ENCODE results near the gene ARMH1. TPM values are rescaled to one million over a fixed set of nuclear protein-coding genes. Genes with fewer than 3 reads are reported as not detected.

The ARMH1 gene
- total RNA-seq: 3.6 TPM

- peak; percentile 95 for DNase-seq
Observed at GRCh38 chr1:44674113-44675000, at the start of gene ARMH1, which contains the start of gene TMEM53. TSS of gene ARMH1 (plus strand) at chr1:44674714. CDS start at chr1:44689698, 14,984 bp downstream. TSS of gene TMEM53 (minus strand) at chr1:44674481. CDS start at chr1:44674391, 90 bp downstream.

GRCh38 chr1:44625348-44625747, 49.2 kb upstream of the ARMH1 start:
- DNase-seq: no peak

GRCh38 chr1:44628962-44629756, 45.4 kb upstream of the ARMH1 start:
- no peak for DNase-seq

- no peak for DNase-seq
Observed at GRCh38 chr1:44630116-44630515, 44.4 kb upstream of the ARMH1 start.

- DNase-seq: no peak
Observed at GRCh38 chr1:44631333-44631646, 43.2 kb upstream of the ARMH1 start.

GRCh38 chr1:44631647-44632539, 42.6 kb upstream of the ARMH1 start:
- peak; percentile 72 for DNase-seq

GRCh38 chr1:44632598-44632997, 41.9 kb upstream of the ARMH1 start:
- DNase-seq: no peak

- no peak for DNase-seq
Observed at GRCh38 chr1:44634606-44635189, 39.8 kb upstream of the ARMH1 start.

- DNase-seq: no peak
Observed at GRCh38 chr1:44635439-44635838, 39.1 kb upstream of the ARMH1 start.

- DNase-seq: no peak
Observed at GRCh38 chr1:44636083-44636687, 38.3 kb upstream of the ARMH1 start.

GRCh38 chr1:44636688-44637598, 37.6 kb upstream of the ARMH1 start:
- no peak for DNase-seq

- DNase-seq: no peak
Observed at GRCh38 chr1:44637702-44638411, 36.7 kb upstream of the ARMH1 start.

- DNase-seq: no peak
Observed at GRCh38 chr1:44640200-44640853, 34.2 kb upstream of the ARMH1 start.

- DNase-seq: no peak
Observed at GRCh38 chr1:44641126-44642102, 33.1 kb upstream of the ARMH1 start.

GRCh38 chr1:44642255-44642654, 32.3 kb upstream of the ARMH1 start:
- no peak for DNase-seq

- no peak for DNase-seq
Observed at GRCh38 chr1:44642925-44643324, 31.6 kb upstream of the ARMH1 start.

GRCh38 chr1:44643721-44644334, 30.7 kb upstream of the ARMH1 start:
- DNase-seq: no peak
